Endometrial microvascular endothelial cells (primary cell): ENCODE measurements around the gene ACSF3. TPM values are rescaled to one million over a fixed set of nuclear protein-coding genes. Genes with fewer than 3 reads are reported as not detected.

Experiments used
- in situ Hi-C: cut with HindIII; loops from 2 replicates; pipeline ENCODE4 v1.10.0; 2017; ENCODE audit warnings: low sequenced_read_pairs, low pct_unique_long_range_greater_than_20kb; ENCODE audit errors: inconsistent ontology term
- total RNA-seq: library from RNA; depleted of rRNA; stranded (reverse); fragments of >200 nt; gene quantifications from one replicate; pipeline ENCODE4 v1.2.3, GENCODE V29; 2015; ENCODE audit errors: inconsistent ontology term

ACSF3 gene
- total RNA-seq: 29.0 TPM

DNA sequence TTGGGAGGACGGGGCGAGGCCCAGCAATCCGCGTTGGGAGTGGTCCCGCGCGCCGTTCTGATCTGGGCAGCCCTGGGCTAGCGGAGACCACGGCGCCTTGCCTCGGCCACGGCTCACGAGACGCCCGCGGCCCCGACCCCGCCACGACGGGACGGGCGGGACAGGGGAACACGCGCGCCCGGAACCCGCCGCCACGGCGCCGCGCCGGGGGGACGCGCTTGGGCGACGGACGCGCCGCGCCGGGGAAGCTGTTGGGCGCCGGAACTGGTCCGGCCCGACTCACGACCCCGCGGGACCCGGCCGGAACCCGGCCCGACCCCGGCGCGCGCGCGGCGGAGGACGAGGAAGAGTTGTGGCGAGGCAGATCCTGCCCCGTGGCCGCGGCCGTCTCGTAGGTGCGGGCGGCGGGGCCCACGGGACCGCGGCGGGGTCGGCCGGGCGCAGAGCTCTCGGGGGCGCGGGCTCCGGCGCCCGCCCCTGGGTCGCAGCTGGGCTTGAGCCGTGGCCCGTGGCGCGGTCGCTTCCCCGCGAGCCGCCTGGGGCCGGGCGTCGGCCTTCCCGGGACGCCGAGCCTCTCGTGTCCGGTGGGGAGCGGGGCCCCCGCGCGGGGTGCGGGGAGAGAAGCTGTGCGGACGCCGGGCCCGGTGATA, at the start of gene ACSF3:
Gene ACSF3 (plus strand): TSS at position 251 of the 650 bp plus-strand sequence. CDS start 6,830 bp downstream, outside the sequence.
- in situ Hi-C loops: no loop called here

DNA sequence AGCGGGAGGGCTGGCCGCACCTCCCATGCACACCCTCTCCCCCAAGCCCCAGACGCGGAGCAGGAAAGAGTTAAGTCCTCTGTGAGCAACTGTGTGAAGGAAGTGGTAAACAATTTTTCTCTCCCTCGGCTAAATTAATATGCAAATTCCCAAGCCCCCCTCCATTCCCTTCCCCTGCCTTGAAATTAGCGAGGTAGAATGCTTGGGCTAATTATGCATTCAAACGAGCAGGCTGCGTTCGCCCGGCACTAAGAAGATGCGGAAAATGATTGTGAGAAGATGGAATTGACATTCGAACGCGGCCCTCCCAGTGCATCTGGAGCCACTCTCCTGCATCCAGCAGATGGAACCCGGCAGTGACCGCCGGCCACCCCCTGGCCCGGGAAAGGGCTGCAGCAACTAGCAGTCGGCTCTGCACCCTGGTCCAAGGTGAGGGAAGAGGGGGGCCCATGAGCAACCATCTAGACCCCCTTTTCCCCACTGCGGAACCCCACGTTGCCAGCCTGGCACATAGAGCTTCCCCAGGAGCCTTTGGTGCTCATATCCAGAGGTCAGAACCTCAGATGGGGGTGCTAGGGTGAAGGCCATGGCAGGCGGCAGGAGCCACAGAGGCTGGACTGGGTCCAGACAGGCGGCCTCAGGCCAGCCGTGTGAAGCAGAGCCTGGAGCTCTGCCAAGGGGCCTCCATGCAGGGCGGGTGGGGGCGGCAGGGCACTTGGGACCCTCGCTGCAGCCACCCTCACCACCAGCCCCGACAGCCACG, 49.1 kb upstream of the ACSF3 start:
- in situ Hi-C loops: no loop called here

DNA sequence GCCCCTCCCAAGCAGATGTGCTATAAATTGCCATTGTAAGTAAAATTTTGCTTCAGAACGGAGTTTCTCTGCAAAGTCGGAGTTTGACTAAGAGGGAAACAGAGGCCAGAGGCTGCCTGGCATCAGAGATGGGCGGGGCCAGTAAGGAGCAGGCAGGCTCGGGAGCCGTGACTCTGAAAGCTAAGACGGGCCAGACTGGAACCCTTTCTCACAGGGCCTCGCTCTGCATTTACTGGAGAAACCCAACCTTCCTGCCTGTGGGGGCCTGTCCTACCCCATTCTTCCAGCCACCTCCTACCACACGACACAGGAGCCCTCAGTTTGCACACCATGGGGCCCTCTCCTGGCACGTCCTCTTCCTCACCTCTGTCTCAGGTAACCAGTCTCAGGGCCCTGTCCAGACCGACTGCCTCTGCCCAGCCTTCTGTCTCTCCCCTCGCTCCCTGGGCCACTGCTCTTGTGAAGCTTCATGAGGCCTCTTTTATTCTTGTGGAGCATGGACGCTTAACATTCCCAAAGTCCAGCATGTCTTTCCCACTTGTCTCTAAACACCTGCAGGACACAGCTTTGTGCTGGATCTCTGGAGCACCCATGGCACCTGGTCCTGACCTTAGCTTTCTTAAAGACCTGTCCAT, 48.4 kb upstream of the ACSF3 start:
- in situ Hi-C loops: no loop called here

DNA sequence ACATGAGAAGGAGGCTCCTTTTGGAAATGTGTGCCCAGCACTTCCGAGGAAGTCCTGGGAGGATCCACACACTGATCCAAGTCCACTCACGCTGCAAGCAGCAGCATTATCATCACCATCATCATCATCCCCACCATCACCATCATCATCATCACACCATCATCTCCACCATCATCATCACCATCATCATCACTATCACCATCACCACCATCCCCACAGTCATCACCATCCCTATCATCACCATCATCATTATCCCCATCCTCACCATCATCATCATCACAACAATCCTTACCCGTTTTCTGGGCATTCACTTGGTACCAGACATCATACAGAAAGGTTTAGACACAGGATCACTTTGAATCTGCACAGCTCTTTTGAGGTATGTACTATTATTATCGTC, 47.8 kb upstream of the ACSF3 start:
- in situ Hi-C loops: no loop called here

DNA sequence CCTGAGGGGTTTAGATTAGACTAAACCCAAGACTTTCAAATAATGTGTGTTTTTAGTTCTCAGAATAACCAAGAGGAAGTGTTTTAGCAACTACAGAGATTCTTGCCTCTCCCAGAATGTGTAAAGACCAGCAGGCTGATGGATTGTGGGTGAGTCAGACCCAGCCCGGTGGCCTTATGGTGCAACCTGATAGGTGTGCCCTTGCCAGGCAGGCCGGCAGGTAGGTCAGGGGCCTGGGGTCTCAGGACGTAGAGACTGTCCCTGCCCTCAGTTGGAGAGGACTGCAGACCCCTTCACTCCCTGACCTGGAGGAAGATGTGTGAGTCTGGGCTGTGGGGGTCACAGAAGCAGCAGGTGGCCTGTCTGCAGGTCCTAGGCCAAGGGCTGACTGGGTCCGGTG, 47.2 kb upstream of the ACSF3 start:
- in situ Hi-C loops: no loop called here

DNA sequence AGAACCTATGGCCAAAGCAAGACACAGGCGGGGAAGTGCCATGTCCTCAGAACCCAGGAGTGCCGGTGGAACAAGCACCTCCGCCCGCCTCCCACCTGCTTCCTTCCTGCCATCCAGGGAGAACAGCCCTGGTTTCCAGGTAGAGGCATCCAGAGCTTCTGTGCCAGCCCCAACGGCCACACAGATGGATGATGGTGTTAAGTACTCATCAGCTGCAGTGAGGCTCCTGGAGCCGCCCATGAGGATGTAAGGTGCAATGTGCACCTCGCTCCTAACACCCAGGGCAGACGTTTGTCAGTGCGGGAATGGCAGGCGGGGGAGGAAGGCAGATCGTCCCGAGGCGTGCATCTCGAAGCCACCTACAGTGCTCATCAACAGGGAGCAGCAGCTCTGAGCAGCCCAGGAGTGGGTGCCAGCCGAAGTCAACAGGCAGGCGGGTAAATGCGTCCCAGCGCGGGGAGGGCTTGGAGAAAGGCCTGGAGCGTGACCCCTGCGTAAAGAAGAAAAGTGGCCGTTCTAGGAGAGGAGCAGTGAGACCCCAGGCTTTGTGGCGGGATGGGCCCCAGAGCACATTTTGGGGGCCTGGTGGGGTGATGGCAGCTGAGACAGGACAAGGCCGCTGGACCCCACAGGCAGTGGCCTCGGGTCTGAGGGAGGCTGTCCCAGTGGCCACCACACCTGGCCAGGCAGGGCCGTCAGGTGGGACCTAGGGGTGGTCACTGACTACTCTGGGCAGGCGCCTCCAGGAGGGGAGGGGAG, 46.1 kb upstream of the ACSF3 start:
- in situ Hi-C loops: no loop called here

DNA sequence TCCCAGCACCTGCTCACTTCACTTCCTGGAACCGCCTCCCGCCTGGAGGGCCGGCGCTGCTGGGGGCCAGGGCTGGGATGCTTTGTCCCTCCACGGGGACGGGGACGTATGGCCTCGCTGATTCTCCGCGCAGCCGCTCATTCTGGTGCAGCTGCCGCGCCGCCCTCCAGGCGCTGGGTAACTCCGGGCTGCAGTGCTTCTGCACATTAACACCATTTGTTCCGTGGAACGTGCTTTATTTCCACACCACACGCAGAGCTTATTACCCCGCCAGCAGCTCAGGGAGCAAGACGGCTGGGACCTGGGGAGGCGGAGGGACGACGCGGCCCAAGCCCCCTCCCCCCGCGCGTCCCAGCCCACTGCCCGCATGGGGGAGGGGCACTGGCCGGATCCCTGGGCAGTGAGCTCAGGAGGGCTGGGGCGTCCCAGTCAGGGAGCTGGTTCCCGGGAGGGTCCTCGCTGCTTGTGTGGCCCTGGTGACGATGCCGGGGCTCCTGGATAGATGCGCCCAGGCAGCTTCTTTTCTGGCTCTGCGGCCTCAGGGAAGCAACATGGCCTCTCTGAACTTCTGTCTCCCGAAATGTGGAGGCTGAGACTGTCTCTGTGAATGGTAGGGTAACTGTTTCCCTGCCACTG, 45.4 kb upstream of the ACSF3 start:
- in situ Hi-C loops: no loop called here

DNA sequence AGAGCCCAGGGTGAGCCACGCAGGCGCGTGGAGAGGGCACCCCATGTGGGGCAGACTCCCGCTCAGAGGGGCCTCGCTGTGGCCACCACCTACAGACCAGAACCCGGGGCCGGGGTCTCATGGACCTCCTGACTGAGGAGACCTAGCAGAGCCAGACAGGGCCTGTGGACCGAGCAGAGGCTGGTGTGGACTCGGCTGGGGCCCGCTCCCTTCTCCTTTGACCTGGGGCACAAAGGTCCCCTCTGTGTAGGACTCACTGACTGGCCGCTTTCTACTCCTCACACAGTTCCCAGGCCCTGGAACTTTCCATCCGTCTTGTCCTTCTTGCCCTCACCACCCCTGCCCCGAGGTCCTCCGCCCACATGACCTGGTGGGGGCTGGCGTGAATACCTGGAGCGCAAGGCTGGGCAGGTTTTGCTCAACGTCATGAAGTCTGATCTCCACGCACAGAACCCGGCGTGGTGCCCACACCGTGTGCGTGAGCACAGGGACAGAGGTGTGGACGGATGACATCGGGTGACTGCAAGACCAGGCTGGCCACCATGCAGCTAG, 44.7 kb upstream of the ACSF3 start:
- in situ Hi-C loops: no loop called here

DNA sequence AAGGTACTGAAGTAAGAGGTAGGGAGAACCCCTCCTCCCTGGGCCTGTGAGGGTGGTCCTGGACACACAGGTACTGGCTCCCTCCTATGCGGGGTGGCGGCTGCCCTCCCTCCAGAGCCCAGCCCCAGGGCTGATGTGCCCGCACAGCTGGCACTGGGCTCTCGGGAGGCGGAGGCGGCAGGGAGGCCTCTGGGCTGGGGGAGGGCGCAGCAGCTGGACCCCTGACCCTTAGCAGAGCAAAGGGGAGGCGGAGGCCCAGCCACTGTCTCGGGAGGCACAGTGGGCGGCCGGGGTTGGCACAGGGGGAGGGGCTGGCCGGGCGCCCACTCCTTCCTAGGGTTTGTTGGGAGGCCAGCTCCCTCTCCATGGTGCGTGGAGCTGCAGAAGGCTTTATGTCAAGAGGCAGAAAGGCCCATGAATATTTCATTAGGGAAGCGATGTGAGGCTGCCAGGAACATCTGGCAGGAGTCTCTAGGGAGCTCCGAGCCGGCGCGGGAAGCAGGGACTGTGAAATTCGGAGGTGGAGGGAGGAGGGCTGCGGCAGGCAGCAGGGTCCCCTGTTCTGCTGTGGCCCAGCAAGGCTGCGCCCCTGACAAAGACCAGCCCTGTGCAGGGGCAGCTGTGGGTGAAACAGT, 44.1 kb upstream of the ACSF3 start:
- in situ Hi-C loops: no loop called here

DNA sequence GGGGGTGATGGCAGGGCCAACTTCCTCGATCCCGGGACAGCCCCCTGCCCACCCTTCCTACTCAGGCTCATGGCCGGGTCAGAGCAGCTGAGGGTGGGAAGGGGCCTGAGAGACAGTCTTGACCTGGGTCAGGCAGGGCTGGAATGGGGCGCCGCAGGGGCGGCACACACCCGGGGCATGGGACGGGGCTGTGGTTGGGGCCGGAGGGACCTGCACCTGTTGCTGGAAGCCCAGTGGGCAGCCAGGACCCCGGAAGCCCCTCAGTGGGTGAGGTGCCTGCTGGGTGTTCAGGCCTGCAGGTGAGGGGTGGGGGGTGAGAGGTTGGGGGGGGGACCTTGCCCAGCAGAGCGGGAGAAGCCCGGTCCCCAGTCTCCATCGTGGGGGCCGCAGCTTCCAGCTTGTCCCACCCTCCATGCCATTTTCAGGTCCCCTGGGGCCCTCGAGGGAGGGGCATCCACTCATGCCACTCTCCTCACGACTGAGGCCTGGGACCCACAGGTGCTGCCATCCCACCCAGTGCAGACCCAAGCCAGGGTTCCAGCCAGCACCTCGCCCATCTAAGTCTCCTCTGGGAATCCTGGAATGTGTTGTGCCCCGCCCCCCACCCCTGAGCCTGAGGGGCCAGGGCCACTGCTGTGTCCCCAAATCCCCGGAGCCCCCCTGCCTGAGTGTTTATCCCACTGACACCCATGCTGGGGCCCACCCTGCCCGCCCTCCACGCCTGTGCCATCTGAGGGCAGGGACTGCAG, 43.4 kb upstream of the ACSF3 start:
- in situ Hi-C loops: no loop called here

DNA sequence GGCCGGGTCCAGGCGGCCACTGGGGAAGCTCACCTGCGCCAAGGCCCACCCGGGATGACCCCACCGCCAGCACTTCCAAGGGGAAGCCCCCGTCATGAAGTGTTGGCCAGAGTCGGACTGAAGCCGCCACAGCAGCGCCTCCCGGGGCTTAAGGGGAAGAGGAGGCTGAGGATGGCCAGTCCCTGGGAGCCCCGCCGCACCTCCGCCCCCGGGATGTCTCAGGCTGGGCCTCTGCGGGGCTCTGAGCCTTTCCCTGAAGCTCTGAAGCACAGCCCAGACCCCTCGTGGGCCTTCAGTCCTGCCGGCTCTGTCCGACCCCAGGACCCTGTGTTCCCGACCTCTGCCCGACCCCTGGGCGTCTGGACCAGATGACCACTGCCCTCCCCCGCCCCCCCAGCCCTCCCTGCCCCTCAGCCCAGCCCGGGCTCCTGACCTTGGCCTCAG, 42.8 kb upstream of the ACSF3 start:
- in situ Hi-C loops: no loop called here

DNA sequence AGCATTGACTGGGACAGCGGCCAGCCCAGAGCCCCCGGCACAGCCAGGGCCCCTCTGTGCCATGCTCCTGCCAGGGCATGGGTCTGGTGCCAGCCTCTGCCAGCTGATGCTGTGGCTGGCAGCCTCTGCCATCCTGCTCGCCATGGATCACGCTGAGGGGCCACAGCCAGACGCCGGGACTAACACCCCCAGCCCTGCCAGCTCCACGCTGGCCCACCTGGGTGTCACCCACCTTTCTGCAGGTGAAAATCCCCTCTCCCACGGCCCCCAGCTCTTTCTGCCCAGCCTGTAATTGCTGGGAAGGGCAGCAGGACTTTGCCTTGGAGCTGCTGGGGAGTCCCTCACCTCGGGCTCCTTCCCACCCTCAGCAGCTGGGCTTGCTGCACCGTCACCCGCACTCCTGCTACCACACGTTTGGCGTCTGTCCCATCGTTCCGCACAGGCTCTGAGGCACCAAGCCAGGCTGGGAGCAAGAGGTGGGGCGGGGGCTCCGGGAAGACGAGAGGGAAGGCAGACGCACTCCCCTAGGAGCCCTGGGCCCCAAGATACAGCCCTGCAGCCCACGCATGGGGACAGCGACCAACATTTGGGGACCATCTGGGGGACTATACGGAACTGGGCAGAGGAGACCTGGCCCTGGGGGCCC, 42.0 kb upstream of the ACSF3 start:
- in situ Hi-C loops: no loop called here

DNA sequence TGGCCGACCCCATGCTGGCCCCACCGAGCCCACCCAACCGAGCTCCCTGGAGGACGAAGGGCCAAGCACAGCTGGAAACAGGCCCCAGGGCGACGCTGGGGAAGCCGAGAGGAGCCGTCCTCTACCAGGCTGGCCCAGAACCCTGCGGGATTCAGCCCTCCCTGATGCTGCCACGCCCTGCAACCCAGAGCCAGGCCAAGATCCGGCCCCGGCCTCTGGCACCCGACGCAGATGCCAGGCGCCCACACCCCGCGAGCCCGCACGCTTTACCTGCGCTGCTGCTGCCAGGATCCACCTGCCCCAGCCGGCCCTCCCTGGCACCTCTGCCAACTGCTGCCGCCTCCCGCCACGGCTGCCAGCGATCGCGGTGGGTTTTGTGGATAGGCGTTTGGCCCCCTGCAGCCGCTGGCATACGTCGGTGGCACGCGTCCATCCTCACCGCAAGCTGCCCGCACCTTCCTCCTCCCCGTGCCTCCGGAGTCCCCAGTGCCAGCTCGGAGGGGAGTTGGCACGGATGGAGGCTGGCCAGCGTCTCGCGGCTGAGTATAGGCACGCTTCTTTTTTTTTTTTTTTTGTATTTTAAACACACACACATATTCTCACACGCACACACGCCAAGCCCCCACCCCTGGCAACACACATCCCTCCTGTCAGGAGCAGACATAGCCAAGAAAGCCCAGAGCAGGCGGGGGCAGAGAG, 41.3 kb upstream of the ACSF3 start:
- in situ Hi-C loops: no loop called here

DNA sequence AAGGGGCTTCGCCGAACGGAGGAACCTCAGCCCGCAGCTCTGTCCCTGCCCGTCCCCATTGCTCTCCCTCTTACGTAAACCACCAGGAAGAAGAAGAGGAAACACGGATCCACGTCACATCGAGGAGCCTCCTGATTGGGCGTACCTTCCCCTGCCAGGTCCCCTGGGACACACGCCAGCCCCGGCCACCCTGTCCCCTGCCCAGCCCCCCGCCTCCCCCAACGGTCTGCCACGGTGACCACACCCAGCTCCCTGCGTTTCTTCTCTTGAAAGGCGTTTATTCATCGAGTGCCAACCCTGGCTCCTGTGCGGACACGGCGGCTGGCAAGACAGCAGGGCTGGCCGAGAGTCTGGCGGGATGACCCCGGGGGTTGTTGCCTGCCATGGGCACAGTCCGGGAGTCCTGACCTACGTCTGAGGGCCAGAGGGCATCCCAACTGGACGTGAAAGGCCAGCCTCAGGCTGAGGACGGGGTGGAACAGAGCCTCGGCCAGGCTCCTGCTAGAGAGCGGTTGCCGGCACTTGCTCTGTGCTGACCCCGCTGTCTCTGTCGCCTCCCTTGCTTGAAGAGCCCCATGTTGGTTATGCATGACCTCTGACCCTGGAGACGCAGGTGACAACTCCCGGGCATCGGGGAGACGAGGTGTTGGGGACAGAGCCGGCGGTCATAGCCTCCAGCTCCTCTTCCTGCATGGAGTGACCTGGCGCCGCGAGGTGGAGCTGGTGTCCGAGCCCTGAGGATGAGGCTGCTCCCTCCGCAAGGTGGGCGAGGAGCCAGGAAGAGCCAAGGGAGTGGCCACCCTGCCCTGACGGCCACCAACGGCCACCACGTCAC, 40.5 kb upstream of the ACSF3 start:
- in situ Hi-C loops: no loop called here

DNA sequence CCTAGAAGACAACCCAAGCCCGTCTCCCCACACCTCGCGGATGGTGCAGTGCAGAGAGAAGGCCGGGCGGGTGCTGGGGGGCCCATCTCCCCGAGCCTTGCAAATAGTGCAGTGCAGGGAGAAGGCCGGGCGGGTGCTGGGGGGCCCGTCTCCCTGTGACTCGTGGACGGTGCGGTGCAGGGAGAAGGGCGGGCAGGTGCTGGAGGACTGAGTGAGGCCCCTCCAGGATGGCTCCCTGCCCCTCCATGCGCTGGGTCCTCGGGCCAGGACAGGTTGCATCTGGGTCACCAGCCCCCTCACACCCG, 40.0 kb upstream of the ACSF3 start:
- in situ Hi-C loops: no loop called here

DNA sequence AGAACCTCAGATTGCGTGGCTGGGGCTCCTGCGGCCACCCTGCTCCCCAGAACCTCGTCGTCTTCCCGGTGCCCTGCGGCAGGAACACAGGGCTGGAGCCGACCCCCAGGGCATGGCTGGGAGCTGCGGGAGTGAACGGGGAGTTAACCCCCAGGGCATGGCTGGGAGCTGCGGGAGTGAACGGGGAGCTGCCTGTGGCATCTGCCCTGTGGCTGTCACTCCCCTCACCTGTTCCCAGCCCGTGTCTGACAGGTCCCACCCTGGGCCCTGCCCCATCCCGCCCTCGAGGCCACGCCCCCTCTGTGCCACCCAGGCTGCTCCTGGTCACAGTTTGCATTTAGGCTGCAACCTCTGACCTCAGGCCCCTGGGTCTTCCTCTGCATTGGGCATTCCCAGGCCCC, 39.4 kb upstream of the ACSF3 start:
- in situ Hi-C loops: no loop called here
